GM23248 (cell line): ENCODE measurements around the gene FARP2. TPM values are rescaled to one million over a fixed set of nuclear protein-coding genes. Genes with fewer than 3 reads are reported as not detected.
"Not testable (repeated sequence)": the region's sequence is repeated elsewhere in the genome, so short reads cannot be mapped to it uniquely, and the experiment has no call there.

Experiments used
- DNase-seq: peaks from one replicate; pipeline ENCODE4 v3.0.0-alpha.2; 2015
- H2AFZ ChIP-seq: fragments of 200-600 bp; sonication (generic); 2 replicates; pipeline ENCODE4 v1.6.1; 2016; ENCODE audit warnings: antibody characterized with exemption
- H3F3A ChIP-seq: fragments of 200-600 bp; sonication (generic); 2 replicates; pipeline ENCODE4 v1.6.1; 2016; ENCODE audit warnings: mild to moderate bottlenecking, antibody characterized with exemption, mixed run types; ENCODE audit not compliant: insufficient read depth
- H3K27ac ChIP-seq: fragments of 200-600 bp; sonication (generic); 2 replicates; pipeline ENCODE4 v1.5.1; 2016; ENCODE audit warnings: mild to moderate bottlenecking
- H3K27me3 ChIP-seq: fragments of 200-600 bp; sonication (generic); replicated peaks from 2 replicates; pipeline ENCODE4 v1.6.1; 2016; ENCODE audit warnings: mild to moderate bottlenecking; ENCODE audit not compliant: insufficient read depth
- H3K36me3 ChIP-seq: fragments of 200-600 bp; sonication (generic); 2 replicates; pipeline ENCODE4 v1.6.1; 2016; ENCODE audit warnings: low read depth, mild to moderate bottlenecking
- H3K4me1 ChIP-seq: fragments of 200-600 bp; sonication (generic); 2 replicates; pipeline ENCODE4 v1.6.1; 2016; ENCODE audit warnings: mild to moderate bottlenecking; ENCODE audit not compliant: insufficient read depth
- H3K4me2 ChIP-seq: fragments of 200-600 bp; sonication (generic); one replicate; pipeline ENCODE4 v1.6.1; 2016; ENCODE audit warnings: mild to moderate bottlenecking; ENCODE audit not compliant: unreplicated experiment
- H3K4me3 ChIP-seq: fragments of 200-600 bp; sonication (generic); 2 replicates; pipeline ENCODE4 v1.5.1; 2016; ENCODE audit warnings: mild to moderate bottlenecking
- H3K79me2 ChIP-seq: fragments of 200-600 bp; sonication (generic); 2 replicates; pipeline ENCODE4 v1.6.1; 2016; ENCODE audit warnings: mild to moderate bottlenecking; ENCODE audit not compliant: insufficient read depth
- H3K9ac ChIP-seq: fragments of 200-600 bp; sonication (generic); 2 replicates; pipeline ENCODE4 v1.6.1; 2016; ENCODE audit warnings: mild to moderate bottlenecking
- H3K9me2 ChIP-seq: fragments of 200-600 bp; sonication (generic); 2 replicates; pipeline ENCODE4 v1.6.1; 2016; ENCODE audit warnings: mixed run types, mild to moderate bottlenecking, moderate library complexity; ENCODE audit not compliant: insufficient read depth
- H3K9me3 ChIP-seq: fragments of 200-600 bp; sonication (generic); one replicate; pipeline ENCODE4 v1.6.1; 2017; ENCODE audit warnings: low read depth
- H4K20me1 ChIP-seq: fragments of 200-600 bp; sonication (generic); 2 replicates; pipeline ENCODE4 v1.6.0; 2016; ENCODE audit not compliant: insufficient read depth
- EZH2 ChIP-seq: fragments of 200-600 bp; sonication (generic); IDR thresholded peaks from 2 replicates; pipeline ENCODE4 v1.6.1; 2018; ENCODE audit warnings: antibody characterized with exemption, mild to moderate bottlenecking; ENCODE audit not compliant: insufficient read depth, poor library complexity, severe bottlenecking
- EZH2phosphoT487 ChIP-seq: fragments of 200-600 bp; sonication (generic); IDR thresholded peaks from 2 replicates; pipeline ENCODE4 v1.6.1; 2018; ENCODE audit warnings: antibody characterized with exemption, moderate library complexity, mild to moderate bottlenecking, low read depth; ENCODE audit not compliant: insufficient read depth
- WGBS, 2 experiments: methylation state at CpG; one replicate each; pipeline ENCODE4 v1.1.6; 2015 to 2017; ENCODE audit warnings: low lambda C conversion rate in 2 of 2, low coverage in 1 of 2; ENCODE audit errors: missing lambda C conversion rate in 2 of 2; 5-methylcytosine and 5-hydroxymethylcytosine counted together
- in situ Hi-C: fragments of 300-500 bp; cut with MboI; formaldehyde crosslinking; loops from 2 replicates; pipeline ENCODE4 v1.15.0; 2020
- polyA plus RNA-seq: library from polyadenylated mRNA; unstranded; fragments of >200 nt; fragmentation: Nextera tagmentation; extraction: Ambion mirVana; gene quantifications from 2 replicates; pipeline ENCODE4 v1.2.1, GENCODE V29; 2016
- total RNA-seq: library from RNA; depleted of rRNA; stranded (reverse); fragments of >200 nt; shearing (Covaris generic); gene quantifications from 2 replicates; pipeline ENCODE4 v1.2.3, GENCODE V29; 2014

FARP2 gene
- total and polyA plus RNA-seq, 2 experiments from 2014 or later, result 30.9 to 39.0 TPM

DNA sequence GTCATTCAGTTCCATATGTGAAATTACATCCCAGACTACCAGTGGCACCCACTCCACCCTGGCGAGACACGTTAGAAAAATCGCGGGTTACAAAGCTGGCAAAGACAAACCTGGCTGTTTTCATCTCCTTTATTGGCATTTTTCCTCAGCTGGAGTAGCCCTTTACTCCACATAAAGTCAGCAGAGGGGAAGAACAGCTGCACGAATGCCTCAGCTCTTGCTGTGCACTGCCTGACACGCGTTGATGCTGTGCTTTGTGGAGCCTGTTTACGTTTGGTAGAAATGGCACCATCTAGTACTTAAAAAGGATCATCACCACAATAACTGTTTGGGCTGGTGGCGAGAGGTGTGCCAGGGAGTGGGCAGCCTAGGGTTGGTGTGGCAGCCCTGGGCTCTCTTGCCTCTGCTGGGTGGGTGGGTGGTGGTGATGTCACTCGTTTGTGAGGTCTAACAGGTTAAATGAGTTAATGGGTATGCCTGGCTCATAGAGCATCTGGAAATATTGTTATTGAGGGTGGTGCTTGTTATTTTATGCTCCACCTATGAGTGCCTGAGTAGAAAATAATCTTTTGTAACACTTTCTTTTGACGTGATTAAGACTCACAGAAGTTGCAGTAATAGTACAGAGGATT lies 16.4 kb downstream of the FARP2 start:
- no peak overlapping the region for H3K9ac ChIP-seq
- TF ChIP-seq EZH2 (no peak), EZH2phosphoT487 (no peak)
- no peaks in the 10 kb centered on the region for H3K27me3 ChIP-seq
- no peak overlapping the region for H3K4me3 ChIP-seq
- H3K79me2 ChIP-seq, result peaks cover 93% of the 10 kb centered on the region
- no peak overlapping the region for H3K27ac ChIP-seq
- no peaks in the 10 kb centered on the region for H3K9me3 ChIP-seq
- no peak overlapping the region for H3K4me2 ChIP-seq
- no peaks in the 10 kb centered on the region for H3K9me2 ChIP-seq
- no peak overlapping the region for H2AFZ ChIP-seq
- peaks cover 7% of the 10 kb centered on the region; the same call in 1 of the 2 replicates for H3K36me3 ChIP-seq
- DNase-seq, result no peak
- 42 to 47% methylated on average over 11 of the region's 11 CpGs for WGBS, 2 experiments
- H4K20me1 ChIP-seq, result no peaks in the 10 kb centered on the region
- in situ Hi-C loops, result no loop called here
- no peaks in the 10 kb centered on the region for H3K4me1 ChIP-seq
- H3F3A ChIP-seq, result no peaks in the 10 kb centered on the region

DNA sequence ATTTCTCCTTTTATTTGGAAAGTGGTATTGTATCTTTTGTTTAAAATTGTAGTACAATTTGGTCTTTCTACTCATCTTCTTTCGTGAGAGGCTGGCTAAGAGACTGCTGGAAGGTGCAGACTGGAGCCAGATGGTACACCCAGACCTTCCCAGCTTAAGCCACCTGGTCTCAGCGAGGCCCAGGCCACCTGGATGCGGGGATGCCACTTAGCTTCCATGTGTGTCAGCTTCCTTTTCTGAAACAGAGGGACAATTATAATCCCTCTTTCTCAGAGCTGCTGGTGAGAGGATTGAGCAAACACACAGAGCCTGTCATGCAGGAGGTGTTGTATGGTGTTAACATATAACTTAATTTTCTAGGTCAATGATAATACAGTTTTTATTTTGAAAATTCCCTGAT lies 17.4 kb downstream of the FARP2 start:
- Histone ChIP-seq H3K4me2 (no peak overlapping the region), H3K9ac (no peak overlapping the region), H3K27me3 (no peaks in the 10 kb centered on the region), H3F3A (peaks cover 1% of the 10 kb centered on the region), H3K79me2 (peaks cover 87% of the 10 kb centered on the region), H2AFZ (no peak overlapping the region), H3K4me3 (no peak overlapping the region), H3K27ac (no peak overlapping the region), H3K9me3 (no peaks in the 10 kb centered on the region), H3K4me1 (peaks cover 1% of the 10 kb centered on the region), H3K9me2 (no peaks in the 10 kb centered on the region), H3K36me3 (peaks cover 7% of the 10 kb centered on the region; the same call in 1 of the 2 replicates), H4K20me1 (no peaks in the 10 kb centered on the region)
- WGBS, 2 experiments, result 96 to 100% methylated on average over 3 of the region's 3 CpGs
- in situ Hi-C loops, result no loop called here
- DNase-seq, result no peak
- TF ChIP-seq EZH2, result no peak
- TF ChIP-seq EZH2phosphoT487, result no peak

DNA sequence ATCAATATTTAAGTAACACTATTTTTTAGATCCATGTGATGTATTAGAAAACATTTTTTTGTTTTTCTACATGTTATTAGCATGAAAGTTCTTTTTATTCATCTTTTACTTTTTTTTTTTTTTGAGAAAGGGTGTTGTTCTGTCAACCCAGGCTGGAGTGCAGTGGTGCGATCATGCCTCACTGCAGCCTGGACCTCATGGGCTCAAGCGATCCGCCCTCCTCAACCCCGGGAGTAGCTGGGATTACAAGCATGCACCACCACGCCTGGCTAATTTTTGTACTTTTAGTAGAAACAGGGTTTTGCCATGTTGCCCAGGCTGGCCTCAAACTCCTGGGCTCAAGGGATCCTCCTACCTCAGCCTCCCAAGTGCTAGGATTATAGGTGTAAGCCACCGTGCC lies 17.8 kb downstream of the FARP2 start:
- DNase-seq, H3K4me1 ChIP-seq, H3K27ac ChIP-seq, H3K9me3 ChIP-seq, H3K4me2 ChIP-seq, H3K9ac ChIP-seq, H3K36me3 ChIP-seq, H3K9me2 ChIP-seq, H2AFZ ChIP-seq, H4K20me1 ChIP-seq, H3F3A ChIP-seq, in situ Hi-C loops, H3K27me3 ChIP-seq, H3K4me3 ChIP-seq: not testable (repeated sequence)
- WGBS, 2 experiments, result 96 to 98% methylated on average over 6 of the region's 6 CpGs
- peaks cover 82% of the 10 kb centered on the region for H3K79me2 ChIP-seq

DNA sequence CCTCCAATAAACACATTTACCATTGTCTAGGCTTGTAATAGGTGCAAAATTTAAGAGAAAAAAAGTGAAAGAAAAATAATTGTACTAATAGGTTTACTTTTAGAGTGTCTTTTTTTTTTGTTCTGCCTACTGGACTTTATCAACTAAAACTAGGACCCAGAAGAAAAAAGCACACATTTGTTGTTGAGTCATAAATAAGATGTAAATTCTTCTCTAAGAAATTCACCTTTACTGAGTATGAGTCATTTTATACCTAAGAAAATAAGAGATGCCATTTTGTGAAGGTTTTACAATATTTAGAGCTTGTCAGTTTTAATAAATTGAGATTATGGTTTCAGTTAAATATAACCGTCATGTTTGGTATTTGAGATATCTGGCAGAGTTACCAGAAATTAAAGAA lies 19.2 kb downstream of the FARP2 start:
- Histone ChIP-seq H3K27me3 (no peaks in the 10 kb centered on the region), H4K20me1 (no peaks in the 10 kb centered on the region), H2AFZ (no peak overlapping the region), H3K9me3 (no peaks in the 10 kb centered on the region), H3K4me1 (peaks cover 20% of the 10 kb centered on the region), H3K4me3 (no peak overlapping the region), H3K79me2 (peaks cover 71% of the 10 kb centered on the region), H3K4me2 (no peak overlapping the region), H3K9me2 (no peaks in the 10 kb centered on the region), H3F3A (peaks cover 18% of the 10 kb centered on the region), H3K9ac (no peak overlapping the region), H3K36me3 (peaks cover 7% of the 10 kb centered on the region; the same call in 1 of the 2 replicates), H3K27ac (no peak overlapping the region)
- 100% methylated on average over 1 of the region's 1 CpG for WGBS, 2 experiments
- in situ Hi-C loops, result no loop called here
- TF ChIP-seq EZH2 (no peak), EZH2phosphoT487 (no peak)
- DNase-seq, result no peak

DNA sequence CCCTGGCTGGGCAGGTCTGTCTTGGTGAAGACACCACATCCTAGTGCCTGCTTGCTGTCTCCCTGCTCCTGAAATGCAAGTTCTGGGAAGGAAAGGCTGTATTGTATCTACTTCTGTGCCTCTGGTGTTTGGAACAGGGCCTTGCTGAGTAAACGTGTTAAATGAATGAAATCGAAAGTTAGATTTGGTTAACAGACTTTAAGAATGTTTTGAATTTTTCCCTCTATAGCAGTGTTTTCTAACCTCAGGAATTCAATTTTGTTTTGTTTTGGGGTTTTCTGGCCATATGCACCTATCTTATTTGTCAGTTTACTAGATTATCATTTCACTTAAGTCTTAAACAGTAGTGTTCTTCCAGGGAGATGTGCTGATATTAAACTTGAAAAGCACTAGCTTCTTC lies 20.7 kb downstream of the FARP2 start:
- in situ Hi-C loops, result no loop called here
- Histone ChIP-seq H3K4me2 (no peak overlapping the region), H3K36me3 (peaks cover 7% of the 10 kb centered on the region; the same call in 1 of the 2 replicates), H3K9me3 (no peaks in the 10 kb centered on the region), H3K9me2 (no peaks in the 10 kb centered on the region), H2AFZ (no peak overlapping the region), H4K20me1 (no peaks in the 10 kb centered on the region), H3F3A (peaks cover 32% of the 10 kb centered on the region), H3K27me3 (no peaks in the 10 kb centered on the region), H3K79me2 (peaks cover 68% of the 10 kb centered on the region), H3K4me1 (peaks cover 21% of the 10 kb centered on the region), H3K9ac (no peak overlapping the region), H3K27ac (no peak overlapping the region), H3K4me3 (no peak overlapping the region)
- TF ChIP-seq EZH2, result no peak
- TF ChIP-seq EZH2phosphoT487, result no peak
- no peak for DNase-seq
- WGBS, 2 experiments, result 83 to 88% methylated on average over 2 of the region's 2 CpGs
